Ovary (tissue), 3 donors: ENCODE results near the gene GPR83.

Experiments used
- POLR2A ChIP-seq: fragments of 450-650 bp; IDR thresholded peaks from one replicate; pipeline ENCODE4 v1.6.1; 2017; ENCODE audit warnings: antibody characterized with exemption, mild to moderate bottlenecking, moderate library complexity
- TF ChIP-seq, protein P1 (sequence below), 3 donors: fragments of 450-650 bp in 2 of 3; fragments of 200-600 bp in 1 of 3; IDR thresholded peaks; one replicate each; pipeline versions ENCODE4 v1.5.1 to v1.8.0; 2016 to 2022; ENCODE audit warnings: antibody characterized with exemption in 3 of 3, mild to moderate bottlenecking in 1 of 3
- donor health status: DM: no; HTN: no; CAD: no.

DNA sequence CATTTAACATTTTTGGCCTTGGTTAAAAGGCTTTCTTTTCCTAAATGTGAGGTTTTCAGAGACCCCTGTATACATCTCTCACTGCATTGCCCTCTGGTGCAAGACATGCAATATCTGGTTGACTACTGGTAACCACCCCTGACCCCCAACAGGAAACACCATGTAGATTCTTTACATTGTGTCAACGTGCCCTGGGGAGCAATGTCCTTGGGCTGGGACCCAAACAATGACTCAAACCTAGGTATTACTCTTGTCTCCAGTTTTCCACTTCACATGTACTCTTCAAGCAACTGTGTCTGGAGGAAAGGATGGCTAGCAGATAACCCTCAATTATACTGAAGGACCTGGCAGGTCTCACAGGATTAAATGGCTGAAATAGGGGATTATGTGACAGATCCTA is 1.1 kb upstream of the GPR83 start:
- TF ChIP-seq POLR2A = no peak
- TF ChIP-seq, protein P1, sequence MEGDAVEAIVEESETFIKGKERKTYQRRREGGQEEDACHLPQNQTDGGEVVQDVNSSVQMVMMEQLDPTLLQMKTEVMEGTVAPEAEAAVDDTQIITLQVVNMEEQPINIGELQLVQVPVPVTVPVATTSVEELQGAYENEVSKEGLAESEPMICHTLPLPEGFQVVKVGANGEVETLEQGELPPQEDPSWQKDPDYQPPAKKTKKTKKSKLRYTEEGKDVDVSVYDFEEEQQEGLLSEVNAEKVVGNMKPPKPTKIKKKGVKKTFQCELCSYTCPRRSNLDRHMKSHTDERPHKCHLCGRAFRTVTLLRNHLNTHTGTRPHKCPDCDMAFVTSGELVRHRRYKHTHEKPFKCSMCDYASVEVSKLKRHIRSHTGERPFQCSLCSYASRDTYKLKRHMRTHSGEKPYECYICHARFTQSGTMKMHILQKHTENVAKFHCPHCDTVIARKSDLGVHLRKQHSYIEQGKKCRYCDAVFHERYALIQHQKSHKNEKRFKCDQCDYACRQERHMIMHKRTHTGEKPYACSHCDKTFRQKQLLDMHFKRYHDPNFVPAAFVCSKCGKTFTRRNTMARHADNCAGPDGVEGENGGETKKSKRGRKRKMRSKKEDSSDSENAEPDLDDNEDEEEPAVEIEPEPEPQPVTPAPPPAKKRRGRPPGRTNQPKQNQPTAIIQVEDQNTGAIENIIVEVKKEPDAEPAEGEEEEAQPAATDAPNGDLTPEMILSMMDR (IDR thresholded peaks at IDR 0.05) = no peak
